ENCODE data around the gene C6orf58. TPM values are rescaled to one million over a fixed set of nuclear protein-coding genes. Genes with fewer than 3 reads are reported as not detected.

The C6orf58 gene
- total RNA-seq, 2 donors from 2014 or later = not detected

GRCh38 chr6:127635091-127635490 lies 58.1 kb downstream of the C6orf58 start:
- Mint-ChIP-seq H3K9me3 (no peaks in the 10 kb centered on the region), H3K27me3 (no peaks in the 10 kb centered on the region), H3K36me3 (ENCODE audit: low read depth) (no peaks in the 10 kb centered on the region), H3K27ac (no peak overlapping the region), H3K4me1 (no peaks in the 10 kb centered on the region), H3K4me3 (no peak overlapping the region)
- no peak for ATAC-seq (replicated peaks)

GRCh38 chr6:127637830-127638409 lies 60.9 kb downstream of the C6orf58 start:
- Mint-ChIP-seq H3K36me3 (ENCODE audit: low read depth) (no peaks in the 10 kb centered on the region), H3K27me3 (peaks cover 7% of the 10 kb centered on the region), H3K9me3 (peaks cover 5% of the 10 kb centered on the region)

More at GRCh38 chr6:127637830-127638409, 60.9 kb downstream of the C6orf58 start:
- H3K27ac Mint-ChIP-seq = no peak overlapping the region
- no peaks in the 10 kb centered on the region for H3K4me1 Mint-ChIP-seq
- no peak overlapping the region for H3K4me3 Mint-ChIP-seq
- ATAC-seq (replicated peaks) = no peak

Other genes starting within 250 kb of the C6orf58 start
- gene ECHDC1, start 233.6 kb upstream of the C6orf58 start, total RNA-seq = 10 to 100 TPM; 34.9 to 67.7 TPM
- gene KIAA0408, start 117.8 kb upstream of the C6orf58 start, total RNA-seq = 10 to 100 TPM; 10.8 to 13.8 TPM

Measured in activated T-helper 17 cell treated with anti-CD3 and anti-CD28 coated beads, Interleukin-2, amount 50 U/mL, for 72 hours (primary cell).